Measurements from ENCODE around the gene GALNT10. TPM values are rescaled to one million over a fixed set of nuclear protein-coding genes. Genes with fewer than 3 reads are reported as not detected.

GALNT10 gene
- total and polyA plus RNA-seq, 10 of the 15 experiments (the other 5 are each of a cell fraction or from before 2014, with no cell fraction given): 3.9 to 35.4 (median 15.5) TPM

GRCh38 chr5:154393850-154394249 is 203.3 kb downstream of the GALNT10 start (continued):
- TF ChIP-seq ATF2 (IDR thresholded peaks at IDR 0.05; ENCODE audit: low read length) (no peak), CHD1 (IDR thresholded peaks at IDR 0.05; ENCODE audit: low read depth, low read length) (no peak), EP300 (IDR thresholded peaks at IDR 0.05; ENCODE audit: borderline replicate concordance in 1 of 2, control insufficient read depth in 1 of 2, low read depth in 2 of 2, low read length in 2 of 2) (no peak)

- peaks cover 7% of the 10 kb centered on the region for H3K4me1 ChIP-seq (ENCODE audit: control insufficient read depth, insufficient read depth, low read length)
- intact Hi-C loops (cut with micrococcal nuclease; ENCODE audit: unreplicated experiment): no loop called here
- FAIRE-seq (no peak), DNase-seq (ENCODE audit: low read depth, low spot score) (no peak), ATAC-seq (no peak)
- ChIA-PET POLR2A (interaction anchor here (0.6 kb wide), 1 partner anchor 14 kb away, joined by 3 read pairs; no protein-coding TSS in a partner anchor), SMC1A (ENCODE audit: uncharacterized antibody, unreplicated experiment) (interaction anchor here (0.8 kb wide), 1 partner anchor 11 kb away, joined by 3 read pairs; no protein-coding TSS in a partner anchor), RAD21 (ENCODE audit: unreplicated experiment) (interaction anchor here (1.0 kb wide), 1 partner anchor 9 kb away, joined by 3 read pairs; no protein-coding TSS in a partner anchor), CTCF (interaction anchor here (0.5 to 1.6 kb wide), 3 partner anchors 16 to 213 kb away, joined by 3 to 4 read pairs (median 4); no protein-coding TSS in a partner anchor)
- BruUV-seq (replicated peaks): no TSS peak
- H3K4me2 ChIP-seq (ENCODE audit: control insufficient read depth, insufficient read depth): no peak overlapping the region
- in situ Hi-C loops (cut with MboI): no loop called here
- H3K4me3 ChIP-seq: no peak overlapping the region
- H3K36me3 ChIP-seq (ENCODE audit: control insufficient read depth in 2 of 2, insufficient read depth in 2 of 2, low read length in 1 of 2): peaks cover 2 to 11% of the 10 kb centered on the region in 2 experiments
- H3K79me2 ChIP-seq (ENCODE audit: control insufficient read depth, insufficient read depth, low read length): no peaks in the 10 kb centered on the region
- WGBS (ENCODE audit: insufficient coverage, insufficient replicate concordance, low lambda C conversion rate, missing lambda C conversion rate): 95% methylated on average over 5 of the region's 5 CpGs
- no peaks in the 10 kb centered on the region for H3K9me3 ChIP-seq (replicated peaks; ENCODE audit: control insufficient read depth, insufficient read depth, low read length)
- no peak overlapping the region for H3K9ac ChIP-seq (ENCODE audit: control insufficient read depth, insufficient read depth, low read length)
- no peak overlapping the region for H2AFZ ChIP-seq (ENCODE audit: control insufficient read depth, low read depth, low read length)
- no peak overlapping the region for H3K27ac ChIP-seq (ENCODE audit: control insufficient read depth, insufficient read depth)
- no peaks in the 10 kb centered on the region for H4K20me1 ChIP-seq (ENCODE audit: control insufficient read depth, insufficient read depth)
- H3K27me3 ChIP-seq (replicated peaks in 1 of 2; ENCODE audit: control insufficient read depth in 2 of 2, insufficient read depth in 2 of 2, low read length in 1 of 2): no peaks in the 10 kb centered on the region
- TF ChIP-seq RCOR1 (conservative IDR thresholded peaks at IDR 0.05; ENCODE audit: low read depth, low read length): no peak
- no peak for TF ChIP-seq ZBTB4 (CRISPR knock-in tag; IDR thresholded peaks at IDR 0.05)
- no peak for TF ChIP-seq ZBED1 (IDR thresholded peaks at IDR 0.05; ENCODE audit: borderline replicate concordance)
- no peak for TF ChIP-seq STAT1 (conservative IDR thresholded peaks at IDR 0.05)
- no peak for TF ChIP-seq PAX5 (IDR thresholded peaks at IDR 0.05; ENCODE audit: borderline replicate concordance, low read depth, low read length)
- TF ChIP-seq ZNF274 (IDR thresholded peaks at IDR 0.05; ENCODE audit: insufficient read depth, insufficient read length): no peak
- TF ChIP-seq E4F1 (IDR thresholded peaks at IDR 0.05; ENCODE audit: borderline replicate concordance, partially characterized antibody): no peak
- no peak for TF ChIP-seq BCL11A (IDR thresholded peaks at IDR 0.05; ENCODE audit: low read depth, low read length)
- TF ChIP-seq ZNF207 (IDR thresholded peaks at IDR 0.05; ENCODE audit: borderline replicate concordance): no peak
- no peak for TF ChIP-seq ESRRA (IDR thresholded peaks at IDR 0.05; ENCODE audit: low read length)
- no peak for TF ChIP-seq BRCA1 (IDR thresholded peaks at IDR 0.05; ENCODE audit: low read depth, low read length)
Measured at GRCh38 chr5:154394307-154394706, 203.8 kb downstream of the GALNT10 start.
